Panc1 (cell line): ENCODE measurements around the gene PSIP1. TPM values are rescaled to one million over a fixed set of nuclear protein-coding genes. Genes with fewer than 3 reads are reported as not detected.

Experiments used
- ATAC-seq: fragments of 200-7000 bp; cut with Tn5 transposase; 2 replicates; pipeline ENCODE4 v1.9.1; 2020; ENCODE audit warnings: mild to moderate bottlenecking, moderate library complexity
- BruUV-seq: library from RNA; stranded (reverse); fragments of 400-500 nt; replicated peaks from 2 replicates; lab custom pipeline; 2021; lab: Mats Ljungman, UMichigan
- CTCF ChIA-PET: fragments of 300-600 bp; sonication (Branson Sonifier 250); formaldehyde crosslinking; loops from one replicate; lab custom pipeline; 2022; ENCODE audit warnings: antibody characterized with exemption; lab: Charles Lee
- POLR2A ChIA-PET: fragments of 300-600 bp; sonication (Branson Sonifier 250); formaldehyde crosslinking; loops from one replicate; lab custom pipeline; 2022; ENCODE audit warnings: antibody characterized with exemption; lab: Charles Lee
- DNase-seq: peaks from one replicate; pipeline ENCODE4 v3.0.0-alpha.2; 2010; ENCODE audit warnings: low read depth, low spot score
- H3K27ac ChIP-seq: 2 replicates; pipeline ENCODE4 v1.5.1; 2011; ENCODE audit warnings: mild to moderate bottlenecking, low read length, inconsistent platforms
- H3K27me3 ChIP-seq: fragments of 200-500 bp; sonication (Bioruptor generic); 2 replicates; pipeline ENCODE4 v1.6.0; 2014; ENCODE audit warnings: low read length, inconsistent platforms; ENCODE audit not compliant: control insufficient read depth, insufficient read depth
- H3K36me3 ChIP-seq: fragments of 200-500 bp; sonication (Bioruptor generic); 2 replicates; pipeline ENCODE4 v1.5.1; 2014; ENCODE audit warnings: inconsistent platforms, mild to moderate bottlenecking, low read length, moderate library complexity; ENCODE audit not compliant: control insufficient read depth, insufficient read depth
- H3K4me1 ChIP-seq: 2 replicates; pipeline ENCODE4 v1.5.1; 2011; ENCODE audit warnings: inconsistent platforms, mild to moderate bottlenecking, low read length, moderate library complexity; ENCODE audit not compliant: control insufficient read depth, insufficient read depth
- H3K4me3 ChIP-seq, 2 experiments: 2 replicates each; pipeline ENCODE4 v1.5.1; 2011 to 2012; ENCODE audit warnings: low read depth in 2 of 2, low read length in 2 of 2, mild to moderate bottlenecking in 2 of 2, inconsistent platforms in 1 of 2, moderate library complexity in 1 of 2
- H3K9me3 ChIP-seq: fragments of 200-500 bp; sonication (Bioruptor generic); 2 replicates; pipeline ENCODE4 v1.5.1; 2014; ENCODE audit warnings: low read depth, mild to moderate bottlenecking, inconsistent platforms, low read length, moderate library complexity; ENCODE audit not compliant: control insufficient read depth, insufficient read depth
- POLR2AphosphoS5 ChIP-seq: IDR thresholded peaks from 2 replicates; pipeline ENCODE4 v1.6.1; 2012; ENCODE audit warnings: mild to moderate bottlenecking, low read depth, low read length, moderate library complexity
- REST ChIP-seq, 2 experiments: IDR thresholded peaks; 2 replicates each; pipeline ENCODE4 v1.6.1; 2011 to 2012; ENCODE audit warnings: low read depth in 2 of 2, control low read depth in 1 of 2, low read length in 1 of 2, mild to moderate bottlenecking in 1 of 2, moderate library complexity in 1 of 2; ENCODE audit not compliant: insufficient read depth in 1 of 2
- SIN3A ChIP-seq: IDR thresholded peaks from 2 replicates; pipeline ENCODE4 v1.6.1; 2012; ENCODE audit warnings: low read depth, mild to moderate bottlenecking, low read length, moderate library complexity, borderline replicate concordance; ENCODE audit not compliant: insufficient read depth
- TCF7L2 ChIP-seq: IDR thresholded peaks from 2 replicates; pipeline ENCODE4 v1.6.1; 2011; ENCODE audit warnings: mild to moderate bottlenecking, low read depth, low read length, inconsistent platforms
- in situ Hi-C: cut with HindIII; loops from 2 replicates; pipeline ENCODE4 v1.10.0; 2016; ENCODE audit warnings: low sequenced_read_pairs, low pct_unique_long_range_greater_than_20kb
- intact Hi-C: fragments of 100-400 bp; cut with micrococcal nuclease; formaldehyde crosslinking; loops from one replicate; pipeline ENCODE4 v1.10.0; 2022; ENCODE audit not compliant: unreplicated experiment
- total RNA-seq: library from RNA; stranded (reverse); gene quantifications from one replicate; pipeline ENCODE4 v1.2.1, GENCODE V29; 2021; ENCODE audit not compliant: unreplicated experiment
- TF ChIP-seq, protein P1 (sequence below): fragments of 450-650 bp; IDR thresholded peaks from 2 replicates; pipeline ENCODE4 v1.5.1; 2017; ENCODE audit warnings: mild to moderate bottlenecking

The PSIP1 gene
- total RNA-seq, 1 experiment from 2014 or later = 30.4 TPM

DNA sequence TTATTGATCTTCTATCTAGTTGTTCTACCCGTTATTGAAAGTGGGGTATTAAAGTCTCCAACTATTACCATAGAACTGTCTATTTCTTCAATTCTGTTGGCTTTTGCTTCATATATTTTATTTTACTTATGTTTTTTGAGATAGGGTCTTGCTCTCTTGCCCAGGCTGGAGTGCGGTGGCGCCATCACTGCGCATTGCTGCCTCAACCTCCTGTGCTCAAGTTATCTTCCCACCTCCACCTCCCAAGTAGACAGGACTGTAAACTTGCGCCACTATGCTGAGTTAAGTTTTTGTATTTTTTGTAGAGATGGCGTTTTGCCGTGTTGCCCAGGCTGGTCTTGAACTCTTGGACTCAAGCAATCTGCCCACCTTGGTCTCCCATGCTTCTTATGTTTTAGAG lies 71.9 kb downstream of the PSIP1 start:
- CTCF ChIA-PET = no interaction called here
- Histone ChIP-seq H3K4me3 (no peak overlapping the region), H3K9me3 (no peaks in the 10 kb centered on the region), H3K36me3 (no peaks in the 10 kb centered on the region; the same call in 1 of the 2 replicates), H3K27me3 (no peaks in the 10 kb centered on the region), H3K27ac (no peak overlapping the region), H3K4me1 (no peaks in the 10 kb centered on the region)
- no TSS peak for BruUV-seq
- TF ChIP-seq REST (IDR thresholded peaks at IDR 0.05; ENCODE audit: insufficient read depth in 1 of 2, low read depth in 2 of 2, low read length in 1 of 2) = no peak
- TF ChIP-seq POLR2AphosphoS5 = no peak
- TF ChIP-seq TCF7L2 = no peak
- no peak for TF ChIP-seq SIN3A
- TF ChIP-seq, protein P1, sequence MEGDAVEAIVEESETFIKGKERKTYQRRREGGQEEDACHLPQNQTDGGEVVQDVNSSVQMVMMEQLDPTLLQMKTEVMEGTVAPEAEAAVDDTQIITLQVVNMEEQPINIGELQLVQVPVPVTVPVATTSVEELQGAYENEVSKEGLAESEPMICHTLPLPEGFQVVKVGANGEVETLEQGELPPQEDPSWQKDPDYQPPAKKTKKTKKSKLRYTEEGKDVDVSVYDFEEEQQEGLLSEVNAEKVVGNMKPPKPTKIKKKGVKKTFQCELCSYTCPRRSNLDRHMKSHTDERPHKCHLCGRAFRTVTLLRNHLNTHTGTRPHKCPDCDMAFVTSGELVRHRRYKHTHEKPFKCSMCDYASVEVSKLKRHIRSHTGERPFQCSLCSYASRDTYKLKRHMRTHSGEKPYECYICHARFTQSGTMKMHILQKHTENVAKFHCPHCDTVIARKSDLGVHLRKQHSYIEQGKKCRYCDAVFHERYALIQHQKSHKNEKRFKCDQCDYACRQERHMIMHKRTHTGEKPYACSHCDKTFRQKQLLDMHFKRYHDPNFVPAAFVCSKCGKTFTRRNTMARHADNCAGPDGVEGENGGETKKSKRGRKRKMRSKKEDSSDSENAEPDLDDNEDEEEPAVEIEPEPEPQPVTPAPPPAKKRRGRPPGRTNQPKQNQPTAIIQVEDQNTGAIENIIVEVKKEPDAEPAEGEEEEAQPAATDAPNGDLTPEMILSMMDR = no peak
- POLR2A ChIA-PET = no interaction called here
- in situ Hi-C loops (no loop called here), intact Hi-C loops (no loop called here)
- DNase-seq = no peak
- no peak for ATAC-seq

DNA sequence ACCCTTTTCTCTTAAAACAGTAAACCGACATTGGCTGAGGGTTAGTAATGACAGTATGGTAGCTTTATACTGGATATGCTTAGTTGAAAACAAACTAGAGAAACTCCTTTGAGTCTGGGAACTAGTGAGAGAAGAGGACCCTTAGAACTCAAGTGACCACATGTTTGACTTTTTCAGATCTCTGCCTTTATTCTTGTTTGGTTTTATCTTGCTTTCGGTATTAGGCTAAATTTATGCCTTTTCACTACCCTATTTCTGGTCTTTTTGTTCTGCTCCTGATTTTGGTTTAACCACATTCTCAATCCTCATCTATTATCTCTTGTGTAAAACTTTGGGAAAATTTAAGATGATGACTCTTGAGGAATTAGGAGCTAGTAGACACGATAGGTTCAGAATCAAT lies 77.1 kb downstream of the PSIP1 start:
- TF ChIP-seq, protein P1 = no peak
- TF ChIP-seq POLR2AphosphoS5 = no peak
- no peak for TF ChIP-seq REST (IDR thresholded peaks at IDR 0.05; ENCODE audit: insufficient read depth in 1 of 2, low read depth in 2 of 2, low read length in 1 of 2)
- TF ChIP-seq TCF7L2 = no peak
- TF ChIP-seq SIN3A = no peak
- CTCF ChIA-PET = no interaction called here
- intact Hi-C loops = no loop called here
- no peak for DNase-seq
- BruUV-seq = no TSS peak
- Histone ChIP-seq H3K4me1 (no peaks in the 10 kb centered on the region), H3K27me3 (no peaks in the 10 kb centered on the region), H3K36me3 (no peaks in the 10 kb centered on the region; the same call in 1 of the 2 replicates), H3K27ac (no peak overlapping the region), H3K4me3 (no peak overlapping the region), H3K9me3 (no peaks in the 10 kb centered on the region)
- ATAC-seq = no peak
- in situ Hi-C loops = no loop called here
- POLR2A ChIA-PET = no interaction called here
